ENCODE data around the gene MED16.

The MED16 gene

GRCh38 chr19:920051-920864 lies 27.3 kb upstream of the MED16 start:
- no peak for DNase-seq (ENCODE audit: low read depth)
- TF ChIP-seq CTCF (IDR thresholded peaks at IDR 0.05; ENCODE audit: low read depth, low read length, missing control alignments) = no peak
- H3K4me3 ChIP-seq (ENCODE audit: low read depth, low read length) = peak overlapping the region; percentile 40

DNA sequence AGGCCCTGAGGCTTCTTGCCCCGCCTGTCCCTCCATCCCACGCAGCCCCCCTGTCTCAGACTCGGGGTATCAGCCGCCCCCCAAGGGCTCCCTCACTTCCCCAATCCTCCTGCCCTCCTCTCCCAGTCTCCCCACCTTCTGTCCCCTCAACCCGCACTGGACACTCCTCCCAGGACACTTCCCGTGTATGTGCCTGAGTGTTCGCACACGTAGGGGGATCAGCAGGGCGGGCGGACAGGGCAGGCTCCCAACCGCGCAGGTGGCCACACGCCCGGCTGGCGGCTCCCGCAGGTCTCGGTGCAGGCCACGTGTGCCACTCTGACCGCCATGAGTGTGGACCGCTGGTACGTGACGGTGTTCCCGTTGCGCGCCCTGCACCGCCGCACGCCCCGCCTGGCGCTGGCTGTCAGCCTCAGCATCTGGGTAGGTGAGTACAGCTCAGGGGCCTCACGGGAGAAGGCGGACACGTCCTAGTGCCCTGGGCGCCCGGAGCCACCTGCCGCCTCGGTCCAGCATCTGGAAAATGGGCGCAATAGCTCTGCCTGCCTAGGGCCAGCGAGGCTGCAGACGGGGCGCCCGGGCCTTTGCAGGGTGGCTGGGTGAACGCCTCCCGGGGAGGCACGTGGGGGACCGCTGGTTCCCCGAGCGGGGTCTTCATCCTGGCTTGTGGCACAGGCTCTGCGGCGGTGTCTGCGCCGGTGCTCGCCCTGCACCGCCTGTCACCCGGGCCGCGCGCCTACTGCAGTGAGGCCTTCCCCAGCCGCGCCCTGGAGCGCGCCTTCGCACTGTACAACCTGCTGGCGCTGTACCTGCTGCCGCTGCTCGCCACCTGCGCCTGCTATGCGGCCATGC lies 26.4 kb upstream of the MED16 start:
- no peak for DNase-seq (ENCODE audit: low read depth)
- H3K4me3 ChIP-seq (ENCODE audit: low read depth, low read length) = peak overlapping the region; percentile 40
- no peak for TF ChIP-seq CTCF (IDR thresholded peaks at IDR 0.05; ENCODE audit: low read depth, low read length, missing control alignments)

GRCh38 chr19:918481-919198 lies 25.7 kb upstream of the MED16 start:
- H3K4me3 ChIP-seq (ENCODE audit: low read depth, low read length) = peak overlapping the region; percentile 23; the same call in 1 of the 2 replicates
- DNase-seq (ENCODE audit: low read depth) = no peak
- TF ChIP-seq CTCF (IDR thresholded peaks at IDR 0.05; ENCODE audit: low read depth, low read length, missing control alignments) = no peak

GRCh38 chr19:918152-918437 lies 25.1 kb upstream of the MED16 start:
- DNase-seq (ENCODE audit: low read depth) = no peak
- TF ChIP-seq CTCF (IDR thresholded peaks at IDR 0.05; ENCODE audit: low read depth, low read length, missing control alignments) = no peak
- H3K4me3 ChIP-seq (ENCODE audit: low read depth, low read length) = peak overlapping the region; percentile 22; the same call in 1 of the 2 replicates

- H3K4me3 ChIP-seq (ENCODE audit: low read depth, low read length) = peak within 1 kb of the TSS; percentile 44
- no peak for DNase-seq (ENCODE audit: low read depth)
- TF ChIP-seq CTCF (IDR thresholded peaks at IDR 0.05; ENCODE audit: low read depth, low read length, missing control alignments) = peak; percentile 54
Observed at GRCh38 chr19:917323-918151, 24.6 kb upstream of the MED16 start, which contains the start of gene KISS1R. TSS of gene KISS1R (plus strand) at chr19:917333. CDS start at chr19:917503, 170 bp downstream.
